GM10847 (cell line): ENCODE data around the gene NDUFB6.

Source experiments
- POLR2A ChIP-seq: IDR thresholded peaks from 2 replicates; pipeline ENCODE4 v1.6.1; 2011; ENCODE audit not compliant: insufficient read length; ENCODE audit errors: extremely low read depth

The NDUFB6 gene

DNA sequence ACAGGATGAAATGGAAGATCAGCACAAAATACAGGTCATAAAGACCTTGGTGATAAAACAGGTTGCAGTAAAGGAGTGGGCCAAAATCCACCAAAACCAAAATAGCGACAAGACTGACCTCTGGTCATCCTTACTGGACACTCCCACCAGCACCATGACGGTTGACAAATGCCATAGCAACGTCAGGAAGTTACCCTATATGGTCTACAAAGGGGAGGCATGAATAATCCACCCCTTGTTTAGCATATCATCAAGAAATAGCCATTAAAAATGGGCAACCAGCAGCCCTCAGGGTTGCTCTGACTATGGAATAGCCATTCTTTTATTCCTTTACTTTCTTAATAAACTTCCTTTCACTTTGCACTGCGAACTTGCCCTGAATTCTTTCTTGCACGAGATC, 6.0 kb upstream of the NDUFB6 start:
- no peak for TF ChIP-seq POLR2A

DNA sequence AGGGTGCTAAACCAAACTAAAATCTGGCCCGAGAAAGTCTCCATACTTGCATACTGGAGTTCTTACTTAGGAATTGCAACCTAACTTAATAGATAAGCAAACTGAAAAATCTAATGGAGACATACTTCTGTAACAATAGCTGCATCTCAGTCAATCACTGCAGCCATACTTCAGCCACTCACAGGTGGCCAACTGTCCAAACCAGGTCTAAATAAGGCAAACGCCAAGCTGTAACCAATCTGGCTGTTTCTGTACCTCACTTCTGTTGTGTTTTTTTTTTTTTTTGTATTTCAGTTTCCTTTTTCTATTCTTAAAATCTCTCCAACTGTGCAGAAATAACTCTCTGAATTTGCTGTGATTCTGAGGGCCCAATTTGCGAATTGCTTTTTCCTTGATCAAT, 4.4 kb upstream of the NDUFB6 start:
- no peak for TF ChIP-seq POLR2A

DNA sequence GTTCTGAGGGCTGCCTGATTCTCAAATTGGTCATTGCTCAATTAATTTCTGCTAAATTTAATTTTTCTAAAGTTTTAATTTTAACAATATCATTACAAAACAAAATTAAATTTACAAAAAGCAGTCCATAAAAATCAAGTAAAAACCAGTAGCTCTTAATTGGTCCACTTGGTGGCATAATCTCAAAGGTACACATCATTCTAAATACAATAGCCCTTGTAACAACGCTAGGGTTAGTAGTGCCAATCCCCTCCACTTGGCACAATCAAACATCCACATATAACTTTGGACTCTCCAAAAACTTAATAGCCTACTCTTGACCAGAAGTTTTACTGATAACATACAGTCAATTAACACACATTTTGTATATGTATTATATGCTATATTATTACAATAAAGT, 1.9 kb upstream of the NDUFB6 start:
- TF ChIP-seq POLR2A: no peak

DNA sequence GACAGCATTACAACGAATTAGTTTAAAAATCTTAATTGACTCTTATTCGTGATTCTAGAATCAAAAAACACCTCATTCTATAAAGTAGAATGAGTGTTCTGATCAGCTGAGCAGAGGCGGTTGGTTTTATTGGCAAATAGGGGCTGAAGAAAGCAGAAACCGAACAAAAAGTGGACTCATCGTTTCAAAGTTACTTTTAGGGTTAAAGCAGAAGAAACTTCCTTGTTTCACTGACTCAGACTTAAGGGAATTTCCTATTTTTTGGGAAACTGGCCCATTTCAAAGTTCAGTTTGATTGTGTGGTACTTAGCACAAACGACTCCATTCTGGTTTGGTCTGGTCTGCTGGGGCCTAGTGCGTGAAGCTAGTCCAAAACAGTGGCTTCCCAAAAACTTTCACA, 862 bp upstream of the NDUFB6 start:
- TF ChIP-seq POLR2A: no peak

DNA sequence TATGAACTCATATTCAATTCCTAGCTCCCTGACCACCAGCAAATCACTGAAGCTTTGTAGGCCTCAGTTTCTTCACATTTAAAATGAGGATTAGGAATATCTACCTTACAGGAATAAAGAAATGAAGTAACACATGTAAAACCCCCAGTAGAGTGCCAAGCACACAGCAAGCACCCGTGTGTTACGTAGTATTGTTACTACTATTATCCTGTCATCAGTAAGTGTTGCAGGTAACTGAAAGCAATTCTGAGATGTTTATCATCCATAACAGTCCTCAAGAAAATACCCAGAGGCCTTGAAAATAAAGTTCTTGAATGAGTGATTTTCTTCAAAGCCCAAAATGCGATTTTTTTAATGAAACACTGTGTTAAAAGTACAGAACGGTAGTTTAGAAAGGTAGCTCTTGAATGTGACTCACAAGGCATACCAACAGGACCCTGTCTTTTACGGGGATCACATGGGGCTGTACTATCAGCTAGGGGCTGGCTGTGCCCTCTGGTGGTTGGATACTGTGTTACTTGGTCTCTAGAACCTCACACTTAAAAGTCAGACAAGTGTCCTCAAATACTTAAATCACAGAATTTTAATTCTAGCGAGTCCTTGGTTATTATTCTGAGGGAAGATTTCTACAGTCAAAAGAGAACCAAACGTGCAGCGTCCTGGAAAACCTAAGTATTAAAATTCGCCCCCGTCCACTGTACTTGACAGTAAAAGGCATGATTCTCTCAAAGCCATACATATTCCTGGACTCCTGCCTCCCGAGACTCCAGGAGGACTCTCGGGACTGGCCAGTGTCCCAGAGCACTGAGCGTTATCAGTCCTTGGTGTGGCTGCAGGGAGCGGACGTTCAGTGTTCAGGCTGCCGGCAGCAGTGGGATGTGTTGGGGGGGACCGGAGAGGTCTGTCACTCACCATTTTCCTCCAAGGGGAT, 725 bp downstream of the NDUFB6 start:
- TF ChIP-seq POLR2A: no peak

DNA sequence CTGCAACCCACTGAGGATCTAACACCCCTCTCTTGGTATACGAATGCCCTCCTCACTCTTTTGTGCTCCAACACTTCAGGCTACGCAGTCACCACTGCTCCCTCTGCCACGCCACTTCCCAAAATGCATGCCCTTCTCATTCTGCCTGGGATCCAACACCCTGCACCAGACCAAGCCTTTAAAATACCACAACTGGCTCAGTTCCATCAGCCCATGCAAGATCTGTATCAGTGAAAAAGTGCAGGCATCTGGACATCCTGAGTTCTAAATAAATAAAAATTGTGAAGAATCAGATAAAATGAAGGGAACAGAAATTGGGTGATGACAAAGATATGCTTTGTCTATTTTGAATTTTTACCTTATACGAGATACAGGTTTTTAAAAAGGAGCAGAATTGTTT, 2.7 kb downstream of the NDUFB6 start:
- TF ChIP-seq POLR2A: no peak

DNA sequence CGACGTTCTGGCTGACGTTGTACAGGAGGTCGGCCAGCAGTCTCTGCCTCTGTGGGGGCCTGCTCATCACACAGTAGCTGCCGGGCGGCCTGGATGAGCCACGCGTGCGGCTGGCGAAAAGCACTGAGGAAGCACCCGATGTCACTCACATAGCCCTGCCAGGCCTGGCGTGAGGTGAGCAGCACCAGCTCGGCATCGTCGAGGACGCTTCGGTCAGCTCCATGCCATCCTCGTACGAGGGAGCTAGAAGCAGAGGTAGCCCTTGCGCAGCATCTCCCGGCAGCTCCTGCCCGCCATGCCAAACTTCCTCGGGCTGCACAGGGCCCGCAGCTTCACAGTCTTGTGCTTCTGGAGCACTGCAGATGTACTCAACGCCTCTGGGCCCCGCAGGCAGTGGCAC, 6.2 kb downstream of the NDUFB6 start:
- TF ChIP-seq POLR2A: no peak

DNA sequence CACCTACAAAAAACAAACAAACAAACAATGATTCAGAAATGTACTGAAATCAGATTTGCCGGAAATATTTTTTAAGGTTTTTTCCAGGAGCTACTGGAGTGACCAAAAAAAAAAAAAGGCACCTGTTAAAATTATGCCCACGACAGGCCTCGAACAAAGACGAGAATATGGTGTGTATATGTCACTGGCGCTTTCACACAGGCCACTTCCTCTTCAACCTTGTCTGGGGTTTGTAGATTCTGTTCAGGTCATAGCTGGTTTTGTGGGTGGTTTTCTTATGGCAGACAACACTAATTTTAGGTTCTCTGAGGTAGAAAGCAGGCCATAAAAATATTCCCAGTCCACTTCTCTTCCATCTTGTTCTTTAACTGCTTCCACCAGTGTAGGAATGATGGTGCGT, 7.0 kb downstream of the NDUFB6 start:
- no peak for TF ChIP-seq POLR2A

DNA sequence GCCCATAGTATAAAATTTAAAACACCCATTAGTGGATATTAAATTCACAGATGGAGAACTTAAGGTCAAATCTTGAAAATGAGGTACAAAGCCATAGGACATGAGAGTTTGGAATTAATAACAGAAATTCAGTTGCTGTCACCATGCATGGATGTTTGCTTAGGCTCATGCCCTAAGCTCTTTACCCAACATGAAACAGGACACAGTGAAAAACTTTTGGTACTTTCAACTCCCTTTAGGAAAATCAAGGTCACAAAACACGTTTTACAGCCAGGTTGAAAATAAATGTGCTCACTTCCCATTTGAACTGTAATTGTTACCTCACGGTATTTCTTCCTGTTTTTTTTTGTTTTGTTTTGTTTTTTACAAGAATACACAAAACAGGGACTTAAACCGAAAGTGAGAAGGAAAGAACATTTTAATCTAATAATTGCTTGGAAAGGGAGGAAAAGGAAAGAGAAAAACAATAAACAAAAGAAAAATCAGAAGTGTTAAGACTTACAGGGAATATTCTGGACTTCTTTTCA, 14.5 kb downstream of the NDUFB6 start:
- TF ChIP-seq POLR2A: no peak

DNA sequence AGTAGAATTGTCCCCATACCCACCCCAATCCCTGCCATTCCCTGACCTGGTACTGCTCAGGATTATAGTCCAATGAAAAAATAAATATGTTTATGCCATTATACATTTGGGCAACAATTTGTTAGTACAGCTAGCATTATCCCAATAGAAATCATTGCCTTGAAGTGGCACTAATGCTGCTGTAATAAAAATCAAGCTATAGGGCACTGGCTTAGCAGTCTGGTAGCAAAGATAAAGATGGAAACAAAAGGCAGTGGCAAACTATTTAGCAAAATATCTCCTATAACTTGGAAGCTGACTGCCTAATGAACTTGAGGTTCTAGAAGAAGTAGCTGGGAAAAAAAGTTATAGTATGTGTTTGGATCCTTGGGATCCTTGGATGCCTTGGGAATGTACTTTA, 18.4 kb downstream of the NDUFB6 start:
- TF ChIP-seq POLR2A: no peak

DNA sequence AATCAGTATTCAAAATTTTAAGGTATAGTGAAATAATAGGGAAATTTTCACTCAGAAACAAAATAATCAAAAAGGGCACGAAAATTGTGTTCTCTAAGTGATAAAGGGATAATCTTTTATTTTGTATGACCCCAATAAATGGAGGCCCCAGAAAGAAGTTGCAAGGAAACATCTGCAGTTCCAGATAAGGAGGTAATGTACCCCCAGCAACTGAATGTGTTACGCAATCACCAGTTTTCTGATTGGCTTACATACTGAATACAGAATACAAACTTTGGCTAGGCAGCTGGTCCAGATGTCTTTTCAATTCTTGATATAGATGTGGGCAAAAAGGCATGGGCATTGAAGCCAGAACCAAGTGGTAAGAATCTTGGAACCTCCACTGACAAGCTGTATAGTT, 18.9 kb downstream of the NDUFB6 start:
- no peak for TF ChIP-seq POLR2A

DNA sequence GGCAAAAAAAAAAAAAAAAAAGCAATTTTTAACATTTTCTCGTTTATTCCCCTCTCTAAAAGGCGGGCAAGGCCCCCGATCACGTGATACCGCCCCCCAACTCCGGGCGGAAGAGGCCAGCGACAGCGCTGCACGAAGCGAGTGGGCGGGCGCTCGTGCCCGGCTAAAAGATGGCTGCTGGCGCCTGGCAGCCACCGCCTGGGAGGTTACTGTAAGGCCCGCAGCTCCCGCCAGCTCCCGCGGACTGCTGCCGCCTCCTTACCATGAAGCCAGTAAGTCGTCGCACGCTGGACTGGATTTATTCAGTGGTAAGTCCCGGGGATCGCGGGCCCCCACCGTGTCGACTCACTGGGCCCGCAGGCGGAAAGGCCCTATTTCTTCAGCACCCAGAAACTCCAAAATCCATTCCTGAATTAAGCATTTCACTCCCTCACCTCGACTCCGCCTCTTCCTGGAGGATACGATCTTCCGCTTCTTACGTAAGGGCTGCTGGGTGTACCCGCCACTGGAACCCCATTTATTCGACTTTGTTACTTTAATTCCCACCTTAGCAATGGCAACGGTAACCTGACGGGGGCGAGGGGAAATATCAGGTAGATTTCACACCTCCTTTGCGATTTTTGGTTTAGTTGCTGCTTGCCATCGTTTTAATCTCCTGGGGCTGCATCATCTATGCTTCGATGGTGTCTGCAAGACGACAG, 20.6 kb downstream of the NDUFB6 start, which contains the start of the genes SMIM27 and TOPORS:
Gene SMIM27, plus strand, starts transcription at position 156 of the 701 bp plus-strand sequence. Its CDS starts 108 bp downstream, at position 264.
Gene TOPORS, minus strand, starts transcription at position 415 of the 701 bp plus-strand sequence. Its CDS starts 150 bp downstream, at position 265.
- TF ChIP-seq POLR2A: peak; percentile 78

DNA sequence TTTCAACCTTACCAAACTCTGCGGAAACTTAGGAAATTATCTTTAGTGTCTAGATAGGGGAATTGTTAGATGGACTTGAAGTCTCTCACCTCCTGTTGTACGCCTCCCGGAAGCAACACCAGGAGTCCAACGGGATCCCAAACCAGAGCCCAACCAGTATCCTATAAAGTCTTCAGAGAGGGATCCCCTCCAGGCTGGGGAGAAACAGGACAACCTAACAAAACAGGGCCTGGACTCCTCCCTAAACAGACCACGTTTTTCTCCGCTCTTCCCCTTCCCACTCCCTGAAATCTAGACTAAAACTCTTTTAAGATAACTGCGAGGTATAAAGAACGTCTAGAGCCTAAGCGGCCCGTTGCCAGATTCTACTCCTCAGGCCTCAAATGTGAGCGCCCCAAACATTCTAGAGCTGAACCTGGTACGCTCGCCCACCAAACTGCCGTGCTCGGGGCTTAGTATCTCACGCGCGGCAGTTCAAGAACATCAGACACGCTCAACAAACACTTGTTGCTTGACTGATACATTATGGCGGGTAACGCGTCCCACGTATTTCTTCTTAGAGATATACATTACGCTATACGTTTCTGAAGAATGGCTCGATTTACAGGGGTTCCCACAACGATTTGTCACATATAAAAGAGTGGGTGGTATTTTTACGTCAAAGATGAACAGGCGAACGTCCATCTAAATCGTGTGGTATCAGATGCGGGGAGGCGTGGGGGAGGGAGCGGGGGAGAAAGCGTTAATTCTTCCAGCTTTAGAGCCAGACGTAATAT, 21.5 kb downstream of the NDUFB6 start:
- TF ChIP-seq POLR2A: no peak

DNA sequence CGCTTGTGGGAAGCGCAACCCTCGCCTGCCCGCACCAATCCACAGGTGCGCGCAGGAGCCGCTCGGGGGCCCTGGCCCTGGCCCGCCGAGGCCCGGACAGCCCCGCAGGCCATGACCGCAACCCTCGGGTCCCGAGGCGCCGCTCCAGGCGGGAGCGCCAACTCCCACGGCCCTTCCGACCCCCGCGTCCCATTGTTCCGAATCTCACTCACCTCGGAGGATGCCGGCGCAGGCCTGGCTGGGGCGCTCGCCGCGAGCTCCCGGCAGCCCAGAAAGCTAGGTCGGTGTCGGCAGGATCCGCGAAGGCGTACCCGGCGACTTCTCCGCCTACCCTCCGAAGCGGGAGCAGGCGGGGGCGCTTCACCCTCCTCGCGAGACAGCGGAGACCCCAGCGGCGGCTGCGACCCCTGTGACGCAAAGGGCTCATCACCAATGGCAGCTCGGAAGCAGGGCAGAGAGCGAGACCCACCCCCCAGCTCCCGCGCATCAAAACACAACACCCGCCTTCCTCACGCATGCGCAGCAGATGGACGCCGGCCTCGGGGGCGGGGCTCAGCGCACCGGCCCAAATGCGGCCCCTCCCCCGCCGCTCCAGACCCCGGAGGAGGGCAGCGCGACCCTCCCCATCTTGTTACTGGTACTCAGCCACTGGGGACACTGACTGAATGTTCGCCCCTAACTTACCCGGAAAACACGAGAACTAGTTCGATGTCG, 22.2 kb downstream of the NDUFB6 start:
- no peak for TF ChIP-seq POLR2A

DNA sequence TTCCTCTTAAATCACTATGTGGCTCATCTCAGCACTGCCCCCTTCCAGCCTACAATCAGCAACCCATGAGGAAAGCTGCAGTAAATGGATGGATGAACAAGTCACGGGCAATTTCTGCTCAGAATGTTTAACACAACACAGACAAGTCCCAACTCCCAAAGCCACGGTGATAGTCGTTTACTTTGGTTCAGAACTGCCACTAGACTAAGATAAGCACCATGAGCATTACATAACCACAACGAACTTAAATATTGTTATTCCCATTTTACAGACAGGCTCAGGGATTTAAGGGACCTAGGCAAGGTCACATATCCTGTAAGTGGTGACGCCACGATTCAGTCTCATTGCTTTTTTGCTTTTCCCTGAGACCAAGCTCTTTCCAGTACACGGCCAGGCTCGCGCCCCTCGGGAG, 22.8 kb downstream of the NDUFB6 start:
- no peak for TF ChIP-seq POLR2A

DNA sequence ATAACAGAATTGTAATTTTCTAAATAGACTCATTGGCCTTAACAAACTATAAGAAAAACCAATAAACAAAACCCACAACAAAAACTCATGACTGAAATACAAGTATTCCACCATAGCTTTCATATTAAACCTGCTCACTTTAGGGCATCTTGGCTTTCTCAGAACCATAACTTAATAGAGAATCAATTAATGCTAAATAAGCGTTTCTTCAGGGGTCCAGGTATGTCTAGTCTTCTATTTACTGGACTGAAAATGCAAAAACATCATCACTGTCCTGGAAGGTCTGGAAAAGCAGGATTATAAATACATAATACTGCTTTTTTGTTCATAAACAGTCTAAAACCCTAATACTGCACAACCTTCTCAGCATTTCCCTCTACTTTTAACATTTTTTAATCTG, 27.1 kb downstream of the NDUFB6 start:
- no peak for TF ChIP-seq POLR2A
